ENCODE results near the gene CCL11. TPM values are rescaled to one million over a fixed set of nuclear protein-coding genes. Genes with fewer than 3 reads are reported as not detected.

CCL11 gene
- total and polyA plus RNA-seq, 2 experiments from 2014 or later: not detected

DNA sequence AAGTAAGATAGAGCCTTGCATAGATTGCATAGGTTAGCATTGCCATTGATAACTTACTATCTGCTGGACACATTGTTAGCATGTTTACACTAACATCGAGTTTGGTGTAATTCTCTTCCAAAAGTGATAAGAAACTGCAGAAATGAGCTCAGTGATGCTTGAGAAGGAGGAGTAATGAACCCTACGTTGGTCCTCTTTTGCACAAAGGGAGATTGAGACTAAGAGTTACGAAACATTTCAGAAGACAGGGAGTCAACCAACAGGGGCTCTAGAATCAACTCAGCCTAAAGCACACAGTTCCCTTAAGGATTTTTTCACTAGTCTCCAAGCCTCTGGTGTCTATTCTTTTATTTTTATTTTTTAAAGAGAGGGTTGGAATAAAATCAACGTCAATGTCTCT is 8.7 kb upstream of the CCL11 start:
- H4K20me1 ChIP-seq (replicated peaks; ENCODE audit: insufficient read depth): no peaks in the 10 kb centered on the region
- no peak for TF ChIP-seq EZH2phosphoT487 (IDR thresholded peaks at IDR 0.05; ENCODE audit: unreplicated experiment)
- TF ChIP-seq, protein P1, sequence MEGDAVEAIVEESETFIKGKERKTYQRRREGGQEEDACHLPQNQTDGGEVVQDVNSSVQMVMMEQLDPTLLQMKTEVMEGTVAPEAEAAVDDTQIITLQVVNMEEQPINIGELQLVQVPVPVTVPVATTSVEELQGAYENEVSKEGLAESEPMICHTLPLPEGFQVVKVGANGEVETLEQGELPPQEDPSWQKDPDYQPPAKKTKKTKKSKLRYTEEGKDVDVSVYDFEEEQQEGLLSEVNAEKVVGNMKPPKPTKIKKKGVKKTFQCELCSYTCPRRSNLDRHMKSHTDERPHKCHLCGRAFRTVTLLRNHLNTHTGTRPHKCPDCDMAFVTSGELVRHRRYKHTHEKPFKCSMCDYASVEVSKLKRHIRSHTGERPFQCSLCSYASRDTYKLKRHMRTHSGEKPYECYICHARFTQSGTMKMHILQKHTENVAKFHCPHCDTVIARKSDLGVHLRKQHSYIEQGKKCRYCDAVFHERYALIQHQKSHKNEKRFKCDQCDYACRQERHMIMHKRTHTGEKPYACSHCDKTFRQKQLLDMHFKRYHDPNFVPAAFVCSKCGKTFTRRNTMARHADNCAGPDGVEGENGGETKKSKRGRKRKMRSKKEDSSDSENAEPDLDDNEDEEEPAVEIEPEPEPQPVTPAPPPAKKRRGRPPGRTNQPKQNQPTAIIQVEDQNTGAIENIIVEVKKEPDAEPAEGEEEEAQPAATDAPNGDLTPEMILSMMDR (conservative IDR thresholded peaks at IDR 0.05; ENCODE audit: low read depth in 2 of 2): no peak
- TF ChIP-seq, protein P2, sequence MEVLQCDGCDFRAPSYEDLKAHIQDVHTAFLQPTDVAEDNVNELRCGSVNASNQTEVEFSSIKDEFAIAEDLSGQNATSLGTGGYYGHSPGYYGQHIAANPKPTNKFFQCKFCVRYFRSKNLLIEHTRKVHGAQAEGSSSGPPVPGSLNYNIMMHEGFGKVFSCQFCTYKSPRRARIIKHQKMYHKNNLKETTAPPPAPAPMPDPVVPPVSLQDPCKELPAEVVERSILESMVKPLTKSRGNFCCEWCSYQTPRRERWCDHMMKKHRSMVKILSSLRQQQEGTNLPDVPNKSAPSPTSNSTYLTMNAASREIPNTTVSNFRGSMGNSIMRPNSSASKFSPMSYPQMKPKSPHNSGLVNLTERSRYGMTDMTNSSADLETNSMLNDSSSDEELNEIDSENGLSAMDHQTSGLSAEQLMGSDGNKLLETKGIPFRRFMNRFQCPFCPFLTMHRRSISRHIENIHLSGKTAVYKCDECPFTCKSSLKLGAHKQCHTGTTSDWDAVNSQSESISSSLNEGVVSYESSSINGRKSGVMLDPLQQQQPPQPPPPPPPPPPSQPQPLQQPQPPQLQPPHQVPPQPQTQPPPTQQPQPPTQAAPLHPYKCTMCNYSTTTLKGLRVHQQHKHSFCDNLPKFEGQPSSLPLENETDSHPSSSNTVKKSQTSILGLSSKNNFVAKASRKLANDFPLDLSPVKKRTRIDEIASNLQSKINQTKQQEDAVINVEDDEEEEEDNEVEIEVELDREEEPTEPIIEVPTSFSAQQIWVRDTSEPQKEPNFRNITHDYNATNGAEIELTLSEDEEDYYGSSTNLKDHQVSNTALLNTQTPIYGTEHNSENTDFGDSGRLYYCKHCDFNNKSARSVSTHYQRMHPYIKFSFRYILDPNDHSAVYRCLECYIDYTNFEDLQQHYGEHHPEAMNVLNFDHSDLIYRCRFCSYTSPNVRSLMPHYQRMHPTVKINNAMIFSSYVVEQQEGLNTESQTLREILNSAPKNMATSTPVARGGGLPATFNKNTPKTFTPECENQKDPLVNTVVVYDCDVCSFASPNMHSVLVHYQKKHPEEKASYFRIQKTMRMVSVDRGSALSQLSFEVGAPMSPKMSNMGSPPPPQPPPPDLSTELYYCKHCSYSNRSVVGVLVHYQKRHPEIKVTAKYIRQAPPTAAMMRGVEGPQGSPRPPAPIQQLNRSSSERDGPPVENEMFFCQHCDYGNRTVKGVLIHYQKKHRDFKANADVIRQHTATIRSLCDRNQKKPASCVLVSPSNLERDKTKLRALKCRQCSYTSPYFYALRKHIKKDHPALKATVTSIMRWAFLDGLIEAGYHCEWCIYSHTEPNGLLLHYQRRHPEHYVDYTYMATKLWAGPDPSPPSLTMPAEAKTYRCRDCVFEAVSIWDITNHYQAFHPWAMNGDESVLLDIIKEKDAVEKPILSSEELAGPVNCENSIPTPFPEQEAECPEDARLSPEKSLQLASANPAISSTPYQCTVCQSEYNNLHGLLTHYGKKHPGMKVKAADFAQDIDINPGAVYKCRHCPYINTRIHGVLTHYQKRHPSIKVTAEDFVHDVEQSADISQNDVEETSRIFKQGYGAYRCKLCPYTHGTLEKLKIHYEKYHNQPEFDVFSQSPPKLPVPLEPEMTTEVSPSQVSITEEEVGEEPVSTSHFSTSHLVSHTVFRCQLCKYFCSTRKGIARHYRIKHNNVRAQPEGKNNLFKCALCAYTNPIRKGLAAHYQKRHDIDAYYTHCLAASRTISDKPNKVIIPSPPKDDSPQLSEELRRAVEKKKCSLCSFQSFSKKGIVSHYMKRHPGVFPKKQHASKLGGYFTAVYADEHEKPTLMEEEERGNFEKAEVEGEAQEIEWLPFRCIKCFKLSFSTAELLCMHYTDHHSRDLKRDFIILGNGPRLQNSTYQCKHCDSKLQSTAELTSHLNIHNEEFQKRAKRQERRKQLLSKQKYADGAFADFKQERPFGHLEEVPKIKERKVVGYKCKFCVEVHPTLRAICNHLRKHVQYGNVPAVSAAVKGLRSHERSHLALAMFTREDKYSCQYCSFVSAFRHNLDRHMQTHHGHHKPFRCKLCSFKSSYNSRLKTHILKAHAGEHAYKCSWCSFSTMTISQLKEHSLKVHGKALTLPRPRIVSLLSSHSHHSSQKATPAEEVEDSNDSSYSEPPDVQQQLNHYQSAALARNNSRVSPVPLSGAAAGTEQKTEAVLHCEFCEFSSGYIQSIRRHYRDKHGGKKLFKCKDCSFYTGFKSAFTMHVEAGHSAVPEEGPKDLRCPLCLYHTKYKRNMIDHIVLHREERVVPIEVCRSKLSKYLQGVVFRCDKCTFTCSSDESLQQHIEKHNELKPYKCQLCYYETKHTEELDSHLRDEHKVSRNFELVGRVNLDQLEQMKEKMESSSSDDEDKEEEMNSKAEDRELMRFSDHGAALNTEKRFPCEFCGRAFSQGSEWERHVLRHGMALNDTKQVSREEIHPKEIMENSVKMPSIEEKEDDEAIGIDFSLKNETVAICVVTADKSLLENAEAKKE (CRISPR knock-in tag; IDR thresholded peaks at IDR 0.05): no peak
- TF ChIP-seq ZNF114 (CRISPR knock-in tag; IDR thresholded peaks at IDR 0.05): no peak
- TF ChIP-seq ZNF331 (CRISPR knock-in tag; IDR thresholded peaks at IDR 0.05; ENCODE audit: low read depth): no peak
- no peak for TF ChIP-seq NANOG (IDR thresholded peaks at IDR 0.05; ENCODE audit: borderline replicate concordance)
- no peak for TF ChIP-seq EZH2 (IDR thresholded peaks at IDR 0.05; ENCODE audit: low read depth, unreplicated experiment)
- no peak overlapping the region for H3K4me2 ChIP-seq
- no peaks in the 10 kb centered on the region for H3K4me1 ChIP-seq (ENCODE audit: insufficient read depth)
- no peaks in the 10 kb centered on the region for H3K9me3 Mint-ChIP-seq
- no peaks in the 10 kb centered on the region for H3K4me1 Mint-ChIP-seq
- H3K36me3 Mint-ChIP-seq (ENCODE audit: low read depth): no peaks in the 10 kb centered on the region
- H3K27ac ChIP-seq (ENCODE audit: low read depth): no peak overlapping the region
- H3K4me3 ChIP-seq: no peak overlapping the region
- no peak overlapping the region for H3K27ac Mint-ChIP-seq
- ATAC-seq: no peak
- no peak for DNase-seq (ENCODE audit: low spot score)
- H3K9me2 ChIP-seq (ENCODE audit: insufficient read depth): peaks cover 3% of the 10 kb centered on the region; the same call in 1 of the 2 replicates
- no peaks in the 10 kb centered on the region for H3K27me3 ChIP-seq (ENCODE audit: insufficient read depth)
- no peaks in the 10 kb centered on the region for H3K79me2 ChIP-seq (replicated peaks; ENCODE audit: insufficient read depth)
- no peaks in the 10 kb centered on the region for H3F3A ChIP-seq (replicated peaks; ENCODE audit: low read depth)
- H3K4me3 Mint-ChIP-seq: no peak overlapping the region
- H2AFZ ChIP-seq: no peak overlapping the region
- no peaks in the 10 kb centered on the region for H3K36me3 ChIP-seq (ENCODE audit: insufficient read depth)
- H3K27me3 Mint-ChIP-seq (ENCODE audit: insufficient read depth, low read depth, poor library complexity): peaks cover 4% of the 10 kb centered on the region
